GM12874 (cell line): ENCODE data around the gene CCDC9.

Experiments
- CTCF ChIP-seq: IDR thresholded peaks from 2 replicates; pipeline ENCODE4 v1.5.1; 2011; ENCODE audit warnings: low read depth, mild to moderate bottlenecking, control low read depth, low read length, moderate library complexity; ENCODE audit not compliant: insufficient read depth

CCDC9 gene

GRCh38 chr19:47260476-47260875, 4.2 kb downstream of the CCDC9 start:
- TF ChIP-seq CTCF = no peak

GRCh38 chr19:47264629-47265028, 8.3 kb downstream of the CCDC9 start:
- no peak for TF ChIP-seq CTCF

GRCh38 chr19:47266401-47266941, 10.1 kb downstream of the CCDC9 start:
- no peak for TF ChIP-seq CTCF

- no peak for TF ChIP-seq CTCF
Observed at GRCh38 chr19:47267350-47267759, 11.0 kb downstream of the CCDC9 start.

- no peak for TF ChIP-seq CTCF
Observed at GRCh38 chr19:47268028-47268427, 11.7 kb downstream of the CCDC9 start.

GRCh38 chr19:47269596-47269995, 13.3 kb downstream of the CCDC9 start:
- TF ChIP-seq CTCF = no peak

- no peak for TF ChIP-seq CTCF
Observed at GRCh38 chr19:47270408-47270807, 14.1 kb downstream of the CCDC9 start.
